Right atrium auricular region (tissue), 2 donors: ENCODE data around the gene GLRX5. TPM values are rescaled to one million over a fixed set of nuclear protein-coding genes. Genes with fewer than 3 reads are reported as not detected.

Experiments used
- DNase-seq: peaks from one replicate; pipeline ENCODE4 v3.0.0-alpha.2; 2019; ENCODE audit warnings: low spot score
- H3K27ac ChIP-seq, 2 donors: fragments of 200-600 bp; sonication (generic); 1 replicate in 1 of 2; 2 replicates in 1 of 2; pipeline ENCODE4 v1.5.1; 2016 to 2019
- H3K27me3 ChIP-seq, 2 donors: fragments of 200-600 bp; sonication (generic); one replicate each; pipeline versions ENCODE4 v1.5.1 to v1.6.0; 2017 to 2019
- H3K36me3 ChIP-seq: fragments of 200-600 bp; sonication (generic); one replicate; pipeline ENCODE4 v1.5.1; 2016
- H3K4me1 ChIP-seq, 2 donors: fragments of 200-600 bp; sonication (generic); one replicate each; pipeline versions ENCODE4 v1.5.1 to v1.6.0; 2017 to 2019
- H3K4me3 ChIP-seq, 2 donors: fragments of 200-600 bp; sonication (generic); 1 replicate in 1 of 2; 2 replicates in 1 of 2; pipeline ENCODE4 v1.5.1; 2017 to 2019; ENCODE audit warnings: mild to moderate bottlenecking in 1 of 2, moderate library complexity in 1 of 2
- H3K9me3 ChIP-seq, 2 donors: fragments of 200-600 bp; sonication (generic); one replicate each; pipeline ENCODE4 v1.5.1; 2019
- total RNA-seq, 2 donors: library from RNA; depleted of rRNA; stranded (reverse); fragments of >200 nt; gene quantifications; one replicate each; pipeline ENCODE4 v1.1.0, GENCODE V29; 2016
- TF ChIP-seq, protein P1 (sequence below), 2 donors: fragments of 200-600 bp; sonication (generic); IDR thresholded peaks; one replicate each; pipeline ENCODE4 v1.5.1; 2019; ENCODE audit warnings: antibody characterized with exemption in 2 of 2

GLRX5 gene
- total RNA-seq, 2 donors from 2014 or later = 54.0 to 58.9 TPM

DNA sequence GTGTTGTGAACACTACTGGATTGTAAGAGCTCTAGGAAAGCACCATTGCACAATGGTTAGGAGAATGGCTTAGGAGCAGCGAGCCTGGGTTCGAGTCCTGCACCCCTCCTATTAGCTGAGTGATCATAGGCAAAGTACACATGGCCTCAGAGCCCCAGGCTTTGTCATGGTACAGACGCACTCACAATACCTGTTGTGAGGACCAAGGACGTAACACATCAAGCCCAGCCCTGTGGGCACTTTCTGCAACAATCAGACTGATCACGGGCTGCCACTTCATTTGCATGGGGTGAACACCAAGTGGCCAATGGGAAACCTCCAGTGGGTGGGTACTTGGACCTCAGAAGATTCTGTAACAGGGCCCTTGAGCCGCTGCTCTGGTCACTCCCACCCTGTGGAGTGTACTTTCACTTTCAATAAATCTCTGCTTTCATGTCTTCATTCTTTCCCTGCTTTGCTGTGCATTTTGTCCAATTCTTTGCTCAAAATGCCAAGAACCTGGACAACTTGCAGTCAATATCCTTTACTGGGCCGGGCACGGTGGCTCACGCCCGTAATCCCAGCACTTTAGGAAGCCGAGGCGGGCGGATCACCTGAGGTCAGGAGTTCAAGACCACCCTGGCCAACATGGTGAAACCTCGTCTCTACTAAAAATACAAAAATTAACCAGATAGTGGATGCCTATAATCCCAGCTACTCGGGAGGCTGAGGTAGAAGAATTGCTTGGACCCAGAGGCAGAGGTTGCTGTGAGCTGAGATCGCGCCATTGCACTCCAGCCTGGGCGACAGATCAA lies 28.2 kb downstream of the GLRX5 start:
- DNase-seq = no peak
- no peak overlapping the region for H3K27ac ChIP-seq
- H3K36me3 ChIP-seq = no peaks in the 10 kb centered on the region
- H3K4me1 ChIP-seq = no peaks in the 10 kb centered on the region
- H3K4me3 ChIP-seq = no peak overlapping the region
- H3K27me3 ChIP-seq = no peaks in the 10 kb centered on the region
- H3K9me3 ChIP-seq = no peaks in the 10 kb centered on the region
- TF ChIP-seq, protein P1, sequence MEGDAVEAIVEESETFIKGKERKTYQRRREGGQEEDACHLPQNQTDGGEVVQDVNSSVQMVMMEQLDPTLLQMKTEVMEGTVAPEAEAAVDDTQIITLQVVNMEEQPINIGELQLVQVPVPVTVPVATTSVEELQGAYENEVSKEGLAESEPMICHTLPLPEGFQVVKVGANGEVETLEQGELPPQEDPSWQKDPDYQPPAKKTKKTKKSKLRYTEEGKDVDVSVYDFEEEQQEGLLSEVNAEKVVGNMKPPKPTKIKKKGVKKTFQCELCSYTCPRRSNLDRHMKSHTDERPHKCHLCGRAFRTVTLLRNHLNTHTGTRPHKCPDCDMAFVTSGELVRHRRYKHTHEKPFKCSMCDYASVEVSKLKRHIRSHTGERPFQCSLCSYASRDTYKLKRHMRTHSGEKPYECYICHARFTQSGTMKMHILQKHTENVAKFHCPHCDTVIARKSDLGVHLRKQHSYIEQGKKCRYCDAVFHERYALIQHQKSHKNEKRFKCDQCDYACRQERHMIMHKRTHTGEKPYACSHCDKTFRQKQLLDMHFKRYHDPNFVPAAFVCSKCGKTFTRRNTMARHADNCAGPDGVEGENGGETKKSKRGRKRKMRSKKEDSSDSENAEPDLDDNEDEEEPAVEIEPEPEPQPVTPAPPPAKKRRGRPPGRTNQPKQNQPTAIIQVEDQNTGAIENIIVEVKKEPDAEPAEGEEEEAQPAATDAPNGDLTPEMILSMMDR (IDR thresholded peaks at IDR 0.05) = no peak

DNA sequence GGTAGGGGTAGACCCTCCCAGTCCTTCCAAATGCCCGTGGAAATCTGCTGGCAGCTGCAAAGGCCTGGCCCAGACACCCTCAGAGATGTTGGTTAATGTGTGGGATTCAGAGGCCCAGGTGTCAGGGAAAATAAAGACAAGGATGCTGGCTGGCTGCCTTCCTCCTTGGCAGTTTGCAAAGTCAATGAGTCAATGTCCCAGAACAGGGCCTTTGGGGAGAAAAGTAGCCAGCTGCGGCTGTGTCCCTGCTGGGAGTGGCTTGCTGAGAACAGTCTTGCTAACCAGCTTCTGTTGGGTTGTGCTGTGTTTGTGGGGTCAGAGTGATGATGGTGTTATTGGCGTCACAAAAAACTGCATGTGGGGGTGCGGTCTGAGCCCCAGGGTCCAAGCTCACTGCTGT lies 29.2 kb downstream of the GLRX5 start:
- H3K27me3 ChIP-seq = no peaks in the 10 kb centered on the region
- no peak for DNase-seq
- H3K9me3 ChIP-seq = no peaks in the 10 kb centered on the region
- H3K4me1 ChIP-seq = no peaks in the 10 kb centered on the region
- H3K36me3 ChIP-seq = no peaks in the 10 kb centered on the region
- TF ChIP-seq, protein P1 (IDR thresholded peaks at IDR 0.05) = no peak
- no peak overlapping the region for H3K27ac ChIP-seq
- no peak overlapping the region for H3K4me3 ChIP-seq

DNA sequence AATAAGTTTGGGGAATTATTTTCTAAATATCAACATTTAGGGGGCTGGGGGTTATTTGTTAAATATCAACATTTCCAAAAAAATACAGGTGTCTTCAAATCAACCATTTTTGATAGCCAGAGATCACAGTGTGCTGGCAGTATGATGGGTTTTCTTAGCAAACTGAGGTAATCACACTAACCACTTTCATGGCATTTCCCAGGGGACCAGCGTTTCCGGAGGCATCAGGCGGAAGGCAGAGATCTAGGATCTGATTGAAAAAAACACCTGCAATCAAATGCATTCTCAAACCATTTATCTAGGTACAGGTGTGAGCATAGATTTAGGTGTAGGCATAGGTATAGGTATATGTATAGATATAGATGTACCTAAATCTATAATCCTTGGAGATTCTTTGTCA lies 34.6 kb downstream of the GLRX5 start:
- Histone ChIP-seq H3K4me1 (no peaks in the 10 kb centered on the region), H3K27me3 (no peaks in the 10 kb centered on the region), H3K36me3 (no peaks in the 10 kb centered on the region), H3K27ac (no peak overlapping the region), H3K4me3 (no peak overlapping the region), H3K9me3 (no peaks in the 10 kb centered on the region)
- DNase-seq = no peak
- TF ChIP-seq, protein P1 (IDR thresholded peaks at IDR 0.05) = no peak

DNA sequence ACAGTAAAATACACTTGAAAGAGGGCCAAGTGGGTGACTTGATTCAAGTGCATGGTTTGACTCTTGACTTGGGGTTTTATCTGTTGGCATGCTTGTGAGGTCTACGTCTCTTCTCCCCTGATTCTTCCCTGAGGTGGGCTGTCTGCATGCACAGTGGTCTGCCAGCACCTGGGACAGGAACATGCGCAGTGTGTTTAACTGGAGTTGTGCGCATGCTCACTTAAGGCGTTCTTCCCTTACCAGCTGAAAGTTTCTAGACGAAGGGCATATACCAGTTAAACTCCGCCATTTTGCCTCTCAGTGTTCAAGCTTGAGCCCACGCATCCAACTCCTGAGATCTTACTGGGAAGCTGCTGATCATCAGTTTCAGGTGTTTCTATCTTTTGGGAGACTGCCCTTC lies 38.5 kb downstream of the GLRX5 start:
- TF ChIP-seq, protein P1 (IDR thresholded peaks at IDR 0.05) = no peak
- H3K4me3 ChIP-seq = no peak overlapping the region
- no peak for DNase-seq
- H3K9me3 ChIP-seq = no peaks in the 10 kb centered on the region
- no peaks in the 10 kb centered on the region for H3K36me3 ChIP-seq
- no peaks in the 10 kb centered on the region for H3K4me1 ChIP-seq
- no peak overlapping the region for H3K27ac ChIP-seq
- no peaks in the 10 kb centered on the region for H3K27me3 ChIP-seq

DNA sequence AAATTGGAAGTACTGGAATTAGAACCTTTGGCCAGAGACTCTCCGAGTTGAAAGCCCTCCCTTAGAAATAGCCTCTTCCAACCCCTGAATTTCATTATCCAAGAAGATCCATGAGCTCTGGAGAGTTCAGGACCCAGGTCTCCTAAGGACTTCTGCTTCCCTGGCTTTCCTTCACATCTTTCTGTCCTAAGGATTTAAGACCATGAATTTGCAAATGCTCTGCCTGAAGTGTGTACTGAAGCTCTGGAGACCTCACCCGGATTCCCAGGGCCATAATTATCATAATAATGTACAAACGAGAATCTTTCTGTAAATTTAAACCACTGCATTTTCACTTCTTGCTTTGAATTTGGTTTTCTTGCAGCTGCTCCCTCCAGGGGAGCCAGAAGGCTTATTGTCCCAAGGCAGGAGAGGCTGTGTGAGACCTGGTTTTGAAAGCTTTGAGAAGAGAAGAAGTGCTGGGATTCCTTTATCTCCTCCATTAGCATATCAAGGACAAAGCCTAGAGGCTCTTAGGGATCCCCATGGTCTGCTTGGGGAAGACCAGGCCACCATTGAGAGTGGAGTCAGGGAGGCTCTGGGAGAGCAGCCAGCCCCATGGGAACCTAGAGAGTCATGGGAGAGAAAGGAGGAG lies 41.1 kb downstream of the GLRX5 start:
- no peaks in the 10 kb centered on the region for H3K27me3 ChIP-seq
- H3K4me3 ChIP-seq = no peak overlapping the region
- no peak for DNase-seq
- H3K36me3 ChIP-seq = no peaks in the 10 kb centered on the region
- no peaks in the 10 kb centered on the region for H3K4me1 ChIP-seq
- no peaks in the 10 kb centered on the region for H3K9me3 ChIP-seq
- TF ChIP-seq, protein P1 (IDR thresholded peaks at IDR 0.05) = no peak
- H3K27ac ChIP-seq = no peak overlapping the region
